SK-N-SH treated with all-trans-retinoic acid at 6 μM for 48 hours (cell line): ENCODE measurements around the gene SLC36A3.

Experiments used
- CREB5 ChIP-seq: fragments of 250-450 bp; sonication (Bioruptor Pico); IDR thresholded peaks from 2 replicates; pipeline ENCODE4 v1.5.1; 2020; ENCODE audit warnings: low read depth, mild to moderate bottlenecking, moderate library complexity
- ZFP3 ChIP-seq: fragments of 250-450 bp; sonication (Bioruptor Pico); IDR thresholded peaks from 2 replicates; pipeline ENCODE4 v1.5.0; 2020; ENCODE audit warnings: mild to moderate bottlenecking, moderate library complexity

GRCh38 chr5:151262532-151262931 is 41.0 kb downstream of the SLC36A3 start:
- TF ChIP-seq ZFP3 (CRISPR knock-in tag), result no peak
- TF ChIP-seq CREB5, result no peak
